Mesothelial cell of epicardium (in vitro differentiated cells): ENCODE data around the gene GMCL2. TPM values are rescaled to one million over a fixed set of nuclear protein-coding genes. Genes with fewer than 3 reads are reported as not detected.

Source experiments
- DNase-seq, 2 experiments: peaks; one replicate each; pipeline ENCODE4 v3.0.0; 2021; ENCODE audit warnings: low spot score in 2 of 2; ENCODE audit not compliant: unreplicated experiment in 2 of 2
- H3K27ac Mint-ChIP-seq: 2 replicates; pipeline ENCODE4 v1.8.0; 2021; ENCODE audit warnings: mixed read lengths
- H3K27me3 Mint-ChIP-seq: 2 replicates; pipeline ENCODE4 v1.8.0; 2021; ENCODE audit warnings: low read depth, mixed read lengths
- H3K36me3 Mint-ChIP-seq: 2 replicates; pipeline ENCODE4 v1.8.0; 2021; ENCODE audit warnings: mixed read lengths
- H3K4me1 Mint-ChIP-seq: 2 replicates; pipeline ENCODE4 v1.8.0; 2021; ENCODE audit warnings: mixed read lengths
- H3K4me3 Mint-ChIP-seq: 2 replicates; pipeline ENCODE4 v1.8.0; 2021; ENCODE audit warnings: mild to moderate bottlenecking, moderate library complexity, mixed read lengths
- H3K9me3 Mint-ChIP-seq: 2 replicates; pipeline ENCODE4 v1.8.0; 2021; ENCODE audit warnings: mixed read lengths
- CTCF ChIP-seq: fragments of 200-600 bp; sonication (generic); IDR thresholded peaks from one replicate; pipeline ENCODE4 v1.5.0; 2021; ENCODE audit warnings: antibody characterized with exemption; ENCODE audit not compliant: unreplicated experiment
- total RNA-seq: library from RNA; stranded (reverse); gene quantifications from 3 replicates; pipeline ENCODE4 v1.2.1, GENCODE V29; 2021

Gene GMCL2
- total RNA-seq, 1 donor from 2014 or later: not detected

DNA sequence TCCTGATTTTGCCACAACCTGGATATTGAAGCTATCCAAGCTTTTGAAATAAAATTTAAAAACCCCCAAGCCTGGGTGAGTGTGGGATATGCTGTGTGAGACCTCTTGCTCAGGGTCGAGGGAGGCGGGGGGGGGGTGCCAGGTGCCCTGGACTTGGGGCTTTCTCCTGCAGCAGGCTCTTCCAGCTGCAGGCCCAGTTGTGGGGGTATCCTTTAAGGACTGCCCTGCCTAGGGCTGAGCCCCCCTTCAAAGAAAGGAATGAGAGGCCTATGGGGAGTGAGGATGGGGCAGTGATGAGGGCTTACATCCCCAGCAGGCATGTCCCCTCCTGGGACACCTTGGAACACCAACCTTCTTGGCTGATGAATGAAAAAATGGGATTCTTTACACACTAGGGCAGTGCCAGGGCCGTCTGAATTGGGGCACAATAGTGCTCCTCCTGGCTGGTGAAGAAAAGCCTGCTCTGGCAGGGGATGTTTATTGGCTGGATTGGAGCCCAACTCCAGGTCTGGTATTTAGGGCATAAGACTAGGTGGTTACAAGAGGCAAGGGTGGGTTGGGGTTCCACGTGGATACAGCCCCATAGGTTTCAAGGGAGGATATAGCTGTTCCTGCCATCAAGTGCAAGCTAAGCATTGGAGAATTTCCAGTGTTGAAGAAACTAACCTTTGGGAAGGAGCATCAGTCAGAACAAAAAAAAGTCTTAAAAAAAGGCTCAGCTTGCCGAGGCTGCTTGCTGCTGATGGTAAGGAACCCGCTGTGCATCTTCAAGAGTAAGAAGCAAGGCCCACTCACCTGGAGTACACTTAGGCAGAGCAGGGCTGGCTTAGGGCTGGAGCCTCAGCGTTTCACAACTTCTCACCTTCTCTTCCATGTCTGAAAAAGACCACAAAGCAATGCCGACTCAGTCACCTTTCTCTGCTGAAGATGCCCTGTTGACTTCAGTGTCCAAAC lies 24.2 kb upstream of the GMCL2 start:
- H3K27me3 Mint-ChIP-seq: no peaks in the 10 kb centered on the region
- no peaks in the 10 kb centered on the region for H3K9me3 Mint-ChIP-seq
- DNase-seq: no peak
- no peak overlapping the region for H3K4me3 Mint-ChIP-seq
- no peak overlapping the region for H3K27ac Mint-ChIP-seq
- TF ChIP-seq CTCF: no peak
- H3K36me3 Mint-ChIP-seq: peaks cover 26% of the 10 kb centered on the region
- peaks cover 18% of the 10 kb centered on the region for H3K4me1 Mint-ChIP-seq

- Mint-ChIP-seq H3K4me1 (peaks cover 25% of the 10 kb centered on the region), H3K27ac (no peak overlapping the region), H3K36me3 (peaks cover 30% of the 10 kb centered on the region), H3K4me3 (no peak overlapping the region), H3K9me3 (no peaks in the 10 kb centered on the region), H3K27me3 (no peaks in the 10 kb centered on the region)
- no peak for TF ChIP-seq CTCF
- DNase-seq: no peak
These were observed 23.5 kb upstream of the GMCL2 start for GRCh38 chr5:178210686-178211085.

- Mint-ChIP-seq H3K27ac (no peak overlapping the region), H3K27me3 (no peaks in the 10 kb centered on the region), H3K4me1 (peaks cover 28% of the 10 kb centered on the region), H3K4me3 (no peak overlapping the region), H3K9me3 (no peaks in the 10 kb centered on the region), H3K36me3 (peaks cover 30% of the 10 kb centered on the region)
- no peak for TF ChIP-seq CTCF
- no peak for DNase-seq
These were observed 22.9 kb upstream of the GMCL2 start for GRCh38 chr5:178210073-178210535.

DNA sequence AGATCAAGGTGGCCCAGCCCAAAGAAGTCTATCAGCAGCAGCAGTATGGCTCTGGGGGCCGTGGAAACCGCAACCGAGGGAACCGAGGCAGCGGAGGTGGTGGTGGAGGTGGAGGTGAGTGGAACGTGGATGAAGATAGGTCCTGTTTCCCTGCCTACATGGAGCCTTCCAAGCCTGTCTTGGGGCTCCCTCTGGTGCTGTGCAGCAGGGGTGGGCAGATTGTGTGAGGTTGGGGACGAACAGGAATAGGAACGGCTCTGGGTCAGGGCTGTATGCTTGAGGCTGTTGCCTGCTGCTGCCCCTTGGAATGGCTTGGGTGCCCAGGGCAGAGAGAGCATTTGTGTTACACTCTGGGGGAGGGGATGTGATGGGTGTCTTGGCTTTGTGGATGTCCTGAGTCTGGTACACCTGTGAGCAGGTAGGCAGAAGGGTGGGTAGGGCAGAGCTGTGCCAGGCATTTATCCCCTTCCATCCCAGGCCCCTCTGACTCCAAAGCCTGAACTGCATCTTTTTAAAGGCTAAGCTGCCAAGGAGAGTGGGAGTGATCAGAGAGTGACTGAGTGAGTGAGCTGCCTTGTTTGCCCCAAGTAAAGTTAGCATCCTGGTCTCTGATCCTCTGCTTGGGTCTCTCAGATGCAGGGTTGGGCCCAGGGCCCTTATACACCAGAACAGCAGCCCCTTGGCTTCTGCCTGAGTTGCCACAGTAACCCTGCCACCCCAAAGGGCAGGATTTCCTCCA lies 22.3 kb upstream of the GMCL2 start:
- H3K4me3 Mint-ChIP-seq: no peak overlapping the region
- peaks cover 28% of the 10 kb centered on the region for H3K4me1 Mint-ChIP-seq
- H3K27ac Mint-ChIP-seq: peak overlapping the region; percentile 39
- no peak for TF ChIP-seq CTCF
- no peaks in the 10 kb centered on the region for H3K9me3 Mint-ChIP-seq
- no peaks in the 10 kb centered on the region for H3K27me3 Mint-ChIP-seq
- H3K36me3 Mint-ChIP-seq: peaks cover 30% of the 10 kb centered on the region
- no peak for DNase-seq

DNA sequence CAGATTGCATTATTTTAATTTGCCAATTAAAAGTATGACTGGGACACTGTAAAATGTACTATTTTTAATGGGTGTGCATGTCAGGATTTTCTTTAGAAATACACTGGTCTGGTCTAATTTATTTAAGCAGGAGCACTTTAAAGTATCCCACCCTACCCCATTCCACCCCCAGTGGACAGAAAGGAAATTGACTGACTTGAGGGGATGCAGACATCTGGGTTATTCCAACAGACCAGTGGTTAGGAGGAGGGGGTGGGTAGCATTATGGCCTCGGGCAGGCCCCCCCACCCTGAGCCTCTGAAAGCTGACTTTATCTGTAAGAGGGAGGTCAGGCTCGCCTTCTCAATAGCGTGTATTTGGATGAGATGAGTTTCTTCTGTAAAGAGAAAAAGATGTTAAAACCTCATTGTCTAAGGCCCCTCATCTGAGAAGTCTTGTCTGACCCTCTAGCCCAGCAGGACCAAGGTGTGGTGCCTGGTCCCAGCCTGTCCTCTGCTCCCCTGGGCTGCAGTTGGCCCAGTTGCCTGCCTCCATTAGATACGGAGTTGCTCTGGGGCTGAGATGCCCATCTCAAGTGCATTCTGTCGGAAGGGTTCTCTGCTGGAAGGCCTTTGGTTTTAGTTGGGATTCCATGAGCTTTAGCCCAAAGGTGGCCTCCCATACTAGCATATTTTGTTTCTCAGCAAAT lies 21.5 kb upstream of the GMCL2 start:
- H3K9me3 Mint-ChIP-seq: no peaks in the 10 kb centered on the region
- peaks cover 2% of the 10 kb centered on the region for H3K27me3 Mint-ChIP-seq
- H3K4me3 Mint-ChIP-seq: no peak overlapping the region
- no peak for TF ChIP-seq CTCF
- peaks cover 28% of the 10 kb centered on the region for H3K36me3 Mint-ChIP-seq
- H3K27ac Mint-ChIP-seq: no peak overlapping the region
- no peak for DNase-seq
- peaks cover 30% of the 10 kb centered on the region for H3K4me1 Mint-ChIP-seq
